ENCODE results near the gene ADD2. TPM values are rescaled to one million over a fixed set of nuclear protein-coding genes. Genes with fewer than 3 reads are reported as not detected.
"Not testable (repeated sequence)": the region's sequence is repeated elsewhere in the genome, so short reads cannot be mapped to it uniquely, and the experiment has no call there.

The ADD2 gene
- total and polyA plus RNA-seq, 3 donors from 2014 or later: 5.1 to 6.1 (median 5.8) TPM

- Histone ChIP-seq H3K9me3 (no peaks in the 10 kb centered on the region), H3K4me1 (no peaks in the 10 kb centered on the region), H3K27ac (no peak overlapping the region), H3K36me3 (ENCODE audit: low read depth, missing control alignments) (no peaks in the 10 kb centered on the region), H3K4me3 (no peak overlapping the region), H3K27me3 (no peaks in the 10 kb centered on the region)
- intact Hi-C loops (cut with DNase I; ENCODE audit: low total_unique reads): no loop called here
- WGBS, 2 donors: 34 to 45% methylated on average over 3 of the region's 3 CpGs
- TF ChIP-seq CTCF (IDR thresholded peaks at IDR 0.05): no peak
- TF ChIP-seq POLR2A (IDR thresholded peaks at IDR 0.05): no peak
- DNase-seq: no peak
Observed at GRCh38 chr2:70745276-70745825, 22.6 kb downstream of the ADD2 start.

- TF ChIP-seq POLR2A (IDR thresholded peaks at IDR 0.05) (no peak), CTCF (IDR thresholded peaks at IDR 0.05) (no peak)
- DNase-seq: no peak
- Histone ChIP-seq H3K9me3 (no peaks in the 10 kb centered on the region), H3K27me3 (no peaks in the 10 kb centered on the region), H3K27ac (no peak overlapping the region), H3K4me1 (no peaks in the 10 kb centered on the region), H3K4me3 (no peak overlapping the region), H3K36me3 (ENCODE audit: low read depth, missing control alignments) (no peaks in the 10 kb centered on the region)
- WGBS, 2 donors: 62 to 65% methylated on average over 3 of the region's 3 CpGs
- intact Hi-C loops (cut with DNase I; ENCODE audit: low total_unique reads): no loop called here
Observed at GRCh38 chr2:70744397-70744796, 23.6 kb downstream of the ADD2 start.

GRCh38 chr2:70743677-70744076, 24.3 kb downstream of the ADD2 start:
- TF ChIP-seq CTCF (IDR thresholded peaks at IDR 0.05): no peak
- TF ChIP-seq POLR2A (IDR thresholded peaks at IDR 0.05): no peak
- Histone ChIP-seq H3K27me3 (no peaks in the 10 kb centered on the region), H3K36me3 (ENCODE audit: low read depth, missing control alignments) (no peaks in the 10 kb centered on the region), H3K27ac (no peak overlapping the region), H3K4me3 (no peak overlapping the region), H3K4me1 (no peaks in the 10 kb centered on the region), H3K9me3 (no peaks in the 10 kb centered on the region)
- intact Hi-C loops (cut with DNase I; ENCODE audit: low total_unique reads): no loop called here
- DNase-seq: no peak

- no peak for TF ChIP-seq POLR2A (IDR thresholded peaks at IDR 0.05)
- intact Hi-C loops (cut with DNase I; ENCODE audit: low total_unique reads): no loop called here
- Histone ChIP-seq H3K9me3 (no peaks in the 10 kb centered on the region), H3K27me3 (no peaks in the 10 kb centered on the region), H3K4me1 (no peaks in the 10 kb centered on the region), H3K36me3 (ENCODE audit: low read depth, missing control alignments) (no peaks in the 10 kb centered on the region), H3K4me3 (no peak overlapping the region), H3K27ac (no peak overlapping the region)
- DNase-seq: no peak
- WGBS, 2 donors: 80 to 93% methylated on average over 4 of the region's 4 CpGs
Observed at GRCh38 chr2:70743068-70743467, 24.9 kb downstream of the ADD2 start.

GRCh38 chr2:70739492-70739891, 28.5 kb downstream of the ADD2 start:
- 94 to 95% methylated on average over 1 of the region's 1 CpG for WGBS, 2 donors
- H3K27me3 ChIP-seq; intact Hi-C loops (cut with DNase I; ENCODE audit: low total_unique reads); H3K27ac ChIP-seq; H3K4me1 ChIP-seq; H3K4me3 ChIP-seq; DNase-seq; H3K9me3 ChIP-seq; H3K36me3 ChIP-seq (ENCODE audit: low read depth, missing control alignments): not testable (repeated sequence)

- Histone ChIP-seq H3K4me1 (no peaks in the 10 kb centered on the region), H3K27me3 (no peaks in the 10 kb centered on the region), H3K9me3 (no peaks in the 10 kb centered on the region), H3K36me3 (ENCODE audit: low read depth, missing control alignments) (no peaks in the 10 kb centered on the region), H3K4me3 (no peak overlapping the region), H3K27ac (no peak overlapping the region)
- intact Hi-C loops (cut with DNase I; ENCODE audit: low total_unique reads): no loop called here
- no peak for DNase-seq
- TF ChIP-seq POLR2A (IDR thresholded peaks at IDR 0.05) (no peak), CTCF (IDR thresholded peaks at IDR 0.05) (no peak)
- 52 to 60% methylated on average over 2 of the region's 2 CpGs for WGBS, 2 donors
Observed at GRCh38 chr2:70738159-70738558, 29.8 kb downstream of the ADD2 start.
